H1 (cell line): ENCODE results near the gene MPP3. TPM values are rescaled to one million over a fixed set of nuclear protein-coding genes. Genes with fewer than 3 reads are reported as not detected.

ENCODE experiments used
- CBX5 ChIP-seq: fragments of 300-800, 300-1000 bp; sonication (generic); IDR thresholded peaks from 2 replicates; pipeline ENCODE4 v1.7.1; 2016; ENCODE audit warnings: antibody characterized with exemption, low read length, low read depth
- CHD1 ChIP-seq: IDR thresholded peaks from 2 replicates; pipeline ENCODE4 v1.6.1; 2012; ENCODE audit warnings: low read depth, low read length, improper control_type of control experiment
- polyA plus RNA-seq, 7 experiments: library from polyadenylated mRNA; depleted of rRNA in 3 of 7; stranded (reverse) in 5 of 7; unstranded in 2 of 7; fragments of >200 nt in 5 of 7; fragments of 200-250 nt in 2 of 7; gene quantifications; 1 replicate in 5 of 7; 2 replicates in 1 of 7; 4 replicates in 1 of 7; pipeline versions ENCODE4 v1.2.1 to v1.2.3, GENCODE V29; 2011 to 2013; ENCODE audit warnings: missing spikeins in 2 of 7, mixed read lengths in 2 of 7
- total RNA-seq: library from RNA; stranded (reverse); fragmentation: NEBNext Ultra II Directional; extraction: Animal tissue kit (Norgen Biotek cat#: 25700); gene quantifications from 2 replicates; pipeline ENCODE4 v1.2.1, GENCODE V29; 2021
- TF ChIP-seq, protein P1 (sequence below): IDR thresholded peaks from 2 replicates; pipeline ENCODE4 v1.6.1; 2011; ENCODE audit warnings: low read depth, mild to moderate bottlenecking, low read length; ENCODE audit not compliant: insufficient read depth

Gene MPP3
- total and polyA plus RNA-seq, 2 of the 8 experiments (the other 6 are each of a cell fraction or from before 2014, with no cell fraction given) = 3.1 to 6.1 TPM

DNA sequence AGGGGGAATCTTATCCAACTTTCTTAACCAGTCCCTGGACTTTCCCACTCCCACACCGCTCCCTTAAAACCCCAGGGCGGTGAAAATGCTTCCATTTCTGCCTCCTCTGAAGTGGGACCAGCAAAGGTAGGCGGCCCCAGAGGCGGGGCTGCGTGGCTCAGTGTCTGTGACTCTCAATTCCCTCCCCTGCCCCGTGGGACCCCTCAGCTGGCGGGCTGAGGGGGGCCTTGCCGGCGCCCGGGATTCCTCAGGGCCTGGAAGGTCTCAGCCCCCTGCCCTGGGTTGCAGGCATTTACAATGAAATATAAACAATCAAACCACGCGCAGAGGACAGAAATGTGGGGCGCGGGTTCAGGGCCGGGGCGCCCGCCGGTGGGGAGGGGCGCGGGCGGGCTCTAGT, 78.0 kb downstream of the MPP3 start (continued):
- TF ChIP-seq CHD1 (no peak), CBX5 (no peak)
- TF ChIP-seq, protein P1, sequence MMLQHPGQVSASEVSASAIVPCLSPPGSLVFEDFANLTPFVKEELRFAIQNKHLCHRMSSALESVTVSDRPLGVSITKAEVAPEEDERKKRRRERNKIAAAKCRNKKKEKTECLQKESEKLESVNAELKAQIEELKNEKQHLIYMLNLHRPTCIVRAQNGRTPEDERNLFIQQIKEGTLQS = no peak
